Non-pigmented ciliary epithelial cell (primary cell): ENCODE results near the gene TRIM27.
"Not testable (repeated sequence)": the region's sequence is repeated elsewhere in the genome, so short reads cannot be mapped to it uniquely, and the experiment has no call there.

Experiments used
- DNase-seq: peaks from one replicate; pipeline ENCODE4 v3.0.0-alpha.2; 2010; ENCODE audit warnings: low read depth

Gene TRIM27

DNA sequence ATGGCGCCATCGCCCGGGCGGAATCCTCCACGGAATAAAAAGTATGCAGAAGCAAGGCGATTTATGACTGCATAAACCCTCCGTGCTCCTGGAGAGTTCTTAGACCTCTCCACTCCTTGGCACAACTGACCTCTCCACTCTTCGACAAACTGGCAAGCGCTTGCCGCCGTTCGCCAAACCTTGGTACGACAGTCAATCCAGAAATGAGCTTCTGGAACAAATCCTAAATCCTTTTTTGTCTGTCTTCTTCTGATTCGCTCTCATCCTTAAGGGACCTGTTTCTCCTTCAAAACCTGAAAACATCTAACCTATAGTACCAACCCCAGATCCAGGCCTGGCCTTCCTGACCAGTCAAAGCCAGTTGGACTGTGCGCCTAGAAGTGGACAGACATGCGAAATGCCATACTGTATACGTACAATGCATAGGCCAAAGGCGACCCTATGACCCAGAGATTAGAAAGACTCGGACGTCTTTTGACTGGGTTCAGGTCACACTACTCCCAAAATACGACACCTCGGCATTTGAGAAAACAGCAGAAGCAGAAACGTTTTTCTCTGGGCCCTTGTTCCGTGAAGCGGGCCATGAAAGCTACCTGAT, 59.4 kb downstream of the TRIM27 start:
- DNase-seq: no peak

DNA sequence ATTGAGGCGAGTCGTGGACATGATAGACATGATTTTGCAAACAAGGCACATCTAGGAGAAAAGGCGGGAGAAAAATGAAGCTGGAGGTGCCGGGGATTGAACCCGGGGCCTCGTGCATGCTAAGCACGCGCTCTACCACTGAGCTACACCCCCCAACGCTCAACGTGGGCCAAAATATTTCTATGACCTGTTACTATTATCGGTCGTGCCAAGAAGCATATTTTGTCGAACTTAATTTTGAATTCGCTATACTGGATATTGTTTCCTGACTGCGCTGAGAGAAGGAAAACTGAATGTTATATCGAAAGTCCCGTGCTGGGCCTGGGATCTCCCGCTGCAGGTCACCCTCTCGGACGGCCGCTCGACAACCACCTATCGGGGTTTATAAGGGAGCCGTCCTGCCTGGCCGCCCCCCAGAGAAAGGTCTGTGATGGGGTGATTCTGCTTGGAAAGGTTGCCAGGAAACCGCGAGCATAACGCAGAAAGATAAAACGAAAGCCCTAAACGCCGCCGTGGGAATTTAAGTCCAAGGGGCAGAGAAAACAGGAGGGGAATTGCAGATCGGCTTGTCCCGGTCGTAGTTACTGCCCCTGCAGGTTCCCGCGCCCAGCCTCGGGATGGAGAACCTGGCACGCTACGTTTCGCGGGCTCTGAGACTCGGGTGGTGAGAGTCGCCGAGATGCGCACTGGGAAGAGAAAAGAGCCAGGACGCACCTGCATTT, 60.0 kb downstream of the TRIM27 start:
- peak; percentile 48 for DNase-seq

DNA sequence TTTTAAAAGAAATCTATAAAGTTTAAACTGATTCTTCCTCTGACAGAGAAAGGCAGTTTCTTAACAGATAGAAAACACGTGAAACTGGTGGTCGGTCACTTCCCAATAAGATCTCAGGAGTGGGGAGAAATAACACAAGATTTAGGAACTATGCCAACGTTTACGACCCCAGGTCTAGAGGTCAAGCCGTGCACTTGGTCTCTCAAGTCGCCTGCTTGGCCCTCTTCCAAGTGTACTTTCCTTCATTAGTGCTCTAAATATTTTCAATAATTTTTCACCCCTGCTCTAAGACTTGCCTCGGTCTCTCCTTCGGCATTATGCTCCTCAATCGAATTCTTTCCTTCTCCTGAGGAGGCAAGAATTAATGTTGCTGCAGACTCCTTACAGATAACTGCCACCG, 61.7 kb downstream of the TRIM27 start:
- no peak for DNase-seq

GRCh38 chr6:28861339-28861738, 62.4 kb downstream of the TRIM27 start:
- no peak for DNase-seq

DNA sequence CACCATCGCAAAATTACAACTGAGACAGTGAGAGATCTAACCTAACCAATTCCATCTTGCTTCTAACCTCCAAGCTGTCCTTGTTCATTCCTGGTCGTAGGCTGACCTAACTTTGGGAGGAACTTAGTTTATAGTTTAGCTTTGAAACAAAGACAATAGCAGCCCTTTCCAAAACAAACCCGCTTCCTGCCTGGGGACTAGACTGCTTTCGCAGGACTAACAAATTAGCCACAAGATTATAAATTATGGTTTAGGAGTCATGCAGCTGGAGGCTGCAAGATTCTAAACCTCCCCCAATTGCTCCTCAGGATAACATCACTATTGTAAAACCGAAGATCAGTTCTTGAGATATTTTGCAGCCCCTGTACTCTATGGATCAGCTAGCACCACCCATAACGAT, 63.2 kb downstream of the TRIM27 start:
- DNase-seq: no peak

- DNase-seq: no peak
Measured at GRCh38 chr6:28858963-28859362, 64.8 kb downstream of the TRIM27 start.

GRCh38 chr6:28856620-28857005, 67.2 kb downstream of the TRIM27 start:
- DNase-seq: no peak

DNA sequence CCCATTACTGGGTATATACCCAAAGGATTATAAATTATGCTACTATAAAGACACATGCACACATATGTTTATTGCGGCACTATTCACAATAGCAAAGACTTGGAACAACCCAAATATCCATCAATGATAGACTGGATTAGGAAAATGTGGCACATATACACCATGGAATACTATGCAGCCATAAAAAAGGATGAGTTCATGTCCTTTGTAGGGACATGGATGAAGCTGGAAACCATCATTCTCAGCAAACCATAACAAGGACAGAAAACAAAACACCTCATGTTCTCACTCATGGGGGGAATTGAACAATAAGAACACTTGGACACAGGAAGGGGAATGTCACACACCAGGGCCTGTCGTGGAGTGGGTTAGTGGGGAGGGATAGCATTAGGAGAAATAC, 69.4 kb downstream of the TRIM27 start:
- not testable (repeated sequence) for DNase-seq
